ENCODE results near the gene C15orf61. TPM values are rescaled to one million over a fixed set of nuclear protein-coding genes. Genes with fewer than 3 reads are reported as not detected.

The C15orf61 gene
- polyA plus RNA-seq, 1 experiment: 2.3 TPM

- Histone ChIP-seq H3K36me3 (ENCODE audit: control insufficient read depth, insufficient read depth, low read length) (no peaks in the 10 kb centered on the region; the same call in 1 of the 2 replicates), H3K4me3 (ENCODE audit: low read depth, low read length) (no peak overlapping the region), H3K27me3 (ENCODE audit: control insufficient read depth, insufficient read depth, low read length) (no peaks in the 10 kb centered on the region)
- no peak for DNase-seq (ENCODE audit: low read depth)
- TF ChIP-seq, protein P1, sequence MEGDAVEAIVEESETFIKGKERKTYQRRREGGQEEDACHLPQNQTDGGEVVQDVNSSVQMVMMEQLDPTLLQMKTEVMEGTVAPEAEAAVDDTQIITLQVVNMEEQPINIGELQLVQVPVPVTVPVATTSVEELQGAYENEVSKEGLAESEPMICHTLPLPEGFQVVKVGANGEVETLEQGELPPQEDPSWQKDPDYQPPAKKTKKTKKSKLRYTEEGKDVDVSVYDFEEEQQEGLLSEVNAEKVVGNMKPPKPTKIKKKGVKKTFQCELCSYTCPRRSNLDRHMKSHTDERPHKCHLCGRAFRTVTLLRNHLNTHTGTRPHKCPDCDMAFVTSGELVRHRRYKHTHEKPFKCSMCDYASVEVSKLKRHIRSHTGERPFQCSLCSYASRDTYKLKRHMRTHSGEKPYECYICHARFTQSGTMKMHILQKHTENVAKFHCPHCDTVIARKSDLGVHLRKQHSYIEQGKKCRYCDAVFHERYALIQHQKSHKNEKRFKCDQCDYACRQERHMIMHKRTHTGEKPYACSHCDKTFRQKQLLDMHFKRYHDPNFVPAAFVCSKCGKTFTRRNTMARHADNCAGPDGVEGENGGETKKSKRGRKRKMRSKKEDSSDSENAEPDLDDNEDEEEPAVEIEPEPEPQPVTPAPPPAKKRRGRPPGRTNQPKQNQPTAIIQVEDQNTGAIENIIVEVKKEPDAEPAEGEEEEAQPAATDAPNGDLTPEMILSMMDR (IDR thresholded peaks at IDR 0.05; ENCODE audit: insufficient read depth, low read depth, low read length): no peak
- POLR2A ChIA-PET: no interaction called here
- CTCF ChIA-PET: interaction anchor here (0.8 kb wide), 1 partner anchor 11 kb away, joined by 3 read pairs; no protein-coding TSS in a partner anchor
Measured at GRCh38 chr15:67512933-67513714, 7.8 kb upstream of the C15orf61 start.

DNA sequence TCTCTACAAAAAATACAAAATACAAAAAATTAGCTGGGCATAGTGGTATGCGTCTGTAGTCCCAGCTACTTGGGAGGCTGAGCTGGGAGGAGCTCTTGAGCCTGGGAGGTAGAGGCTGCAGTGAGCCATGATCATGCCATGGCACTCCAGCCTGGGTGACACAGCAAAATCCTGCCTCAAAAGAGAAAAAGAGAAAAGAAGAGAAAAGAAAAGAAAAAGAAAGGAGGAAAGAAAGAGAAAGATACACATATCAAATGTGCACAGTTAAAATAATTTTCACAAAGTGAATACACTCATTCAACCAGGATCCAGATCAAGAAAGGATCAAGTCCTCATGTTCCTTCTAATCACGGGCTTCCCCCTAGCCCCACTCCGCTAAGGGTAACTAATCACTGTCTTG lies 5.8 kb upstream of the C15orf61 start:
- Histone ChIP-seq H3K27me3 (ENCODE audit: control insufficient read depth, insufficient read depth, low read length) (no peaks in the 10 kb centered on the region), H3K36me3 (ENCODE audit: control insufficient read depth, insufficient read depth, low read length) (no peaks in the 10 kb centered on the region; the same call in 1 of the 2 replicates), H3K4me3 (ENCODE audit: low read depth, low read length) (no peak overlapping the region)
- no peak for DNase-seq (ENCODE audit: low read depth)
- ChIA-PET CTCF (interaction anchor here (0.6 to 0.8 kb wide), 2 partner anchors 15 to 253 kb away, joined by 3 read pairs; no protein-coding TSS in a partner anchor), POLR2A (no interaction called here)
- TF ChIP-seq, protein P1 (IDR thresholded peaks at IDR 0.05; ENCODE audit: insufficient read depth, low read depth, low read length): no peak

- ChIA-PET POLR2A (no interaction called here), CTCF (interaction anchor here (0.6 to 0.8 kb wide), 3 partner anchors 14 to 957 kb away, joined by 3 read pairs; no protein-coding TSS in a partner anchor)
- Histone ChIP-seq H3K36me3 (ENCODE audit: control insufficient read depth, insufficient read depth, low read length) (no peaks in the 10 kb centered on the region; the same call in 1 of the 2 replicates), H3K4me3 (ENCODE audit: low read depth, low read length) (no peak overlapping the region), H3K27me3 (ENCODE audit: control insufficient read depth, insufficient read depth, low read length) (no peaks in the 10 kb centered on the region)
- TF ChIP-seq, protein P1 (IDR thresholded peaks at IDR 0.05; ENCODE audit: insufficient read depth, low read depth, low read length): no peak
- no peak for DNase-seq (ENCODE audit: low read depth)
Measured at GRCh38 chr15:67515557-67515956, 5.4 kb upstream of the C15orf61 start.

DNA sequence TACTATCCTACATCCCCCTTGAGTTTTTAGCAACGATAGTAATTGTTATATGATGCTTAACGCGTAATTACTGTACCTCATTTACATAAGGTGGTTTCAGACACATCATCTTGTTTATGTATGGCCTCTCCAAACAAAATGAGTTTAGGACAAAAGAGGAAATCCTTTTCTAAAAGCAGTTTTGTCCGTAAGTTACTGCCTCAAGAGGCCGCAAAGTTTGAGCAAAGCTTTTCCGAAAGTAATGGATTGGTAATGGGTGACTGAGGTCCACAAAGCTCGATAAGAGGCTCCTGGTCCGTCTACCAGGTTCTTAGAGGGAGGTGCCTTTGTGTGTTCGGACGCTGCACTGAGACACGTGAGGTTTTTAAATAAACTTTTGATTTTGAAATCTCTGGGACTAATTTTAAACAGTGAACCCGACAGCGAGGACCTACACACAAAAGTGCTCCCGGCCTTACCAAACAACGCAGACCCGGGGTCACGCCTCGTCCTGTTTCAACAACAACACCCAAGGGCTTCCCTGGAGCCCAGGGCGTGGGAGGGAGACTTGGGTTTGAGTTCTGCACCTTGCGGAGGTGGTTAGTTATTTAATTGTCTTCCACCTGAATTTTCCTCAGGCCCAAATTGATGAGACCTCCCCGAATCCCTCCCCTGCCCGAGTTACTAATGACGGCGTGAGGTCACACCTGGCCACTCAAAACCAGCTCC lies 456 bp upstream of the C15orf61 start:
- TF ChIP-seq, protein P1 (IDR thresholded peaks at IDR 0.05; ENCODE audit: insufficient read depth, low read depth, low read length): no peak
- Histone ChIP-seq H3K27me3 (ENCODE audit: control insufficient read depth, insufficient read depth, low read length) (no peaks in the 10 kb centered on the region), H3K36me3 (ENCODE audit: control insufficient read depth, insufficient read depth, low read length) (no peaks in the 10 kb centered on the region), H3K4me3 (ENCODE audit: low read depth, low read length) (peak overlapping the region; percentile 70)
- ChIA-PET POLR2A (interaction anchor here (0.5 kb wide), 1 partner anchor 9 kb away, joined by 25 read pairs; no protein-coding TSS in a partner anchor), CTCF (interaction anchor here (0.7 to 1.9 kb wide), 3 partner anchors 12 to 63 kb away, joined by 3 to 7 read pairs (median 3); no protein-coding TSS in a partner anchor)
- DNase-seq (ENCODE audit: low read depth): no peak
